Left lung (tissue), 10 donors: ENCODE results near the gene PPP2R5B. TPM values are rescaled to one million over a fixed set of nuclear protein-coding genes. Genes with fewer than 3 reads are reported as not detected.

Source experiments
- ATAC-seq: fragments of 200-7000 bp; cut with Tn5 transposase; one replicate; pipeline ENCODE4 v1.9.1; 2020; ENCODE audit warnings: moderate library complexity
- DNase-seq, 4 donors: peaks; one replicate each; pipeline ENCODE4 v3.0.0-alpha.2; 2013 to 2020
- H3K27ac ChIP-seq, 2 donors: fragments of 200-600 bp; sonication (generic) in 1 of 2; one replicate each; pipeline versions ENCODE4 v1.5.0 to v1.8.0; 2020 to 2021
- H3K27me3 ChIP-seq, 2 donors: fragments of 200-600 bp; sonication (generic) in 1 of 2; one replicate each; pipeline versions ENCODE4 v1.5.0 to v1.8.0; 2020 to 2021
- H3K36me3 ChIP-seq, 2 donors: fragments of 200-600 bp; sonication (generic) in 1 of 2; one replicate each; pipeline versions ENCODE4 v1.5.0 to v1.8.0; 2020 to 2021
- H3K4me1 ChIP-seq, 2 donors: fragments of 200-600 bp; one replicate each; pipeline ENCODE4 v1.8.0; 2021
- H3K4me3 ChIP-seq, 2 donors: fragments of 200-600 bp; sonication (generic) in 1 of 2; one replicate each; pipeline versions ENCODE4 v1.5.0 to v1.8.0; 2020 to 2021; ENCODE audit warnings: mild to moderate bottlenecking in 1 of 2
- H3K9me3 ChIP-seq, 2 donors: fragments of 200-600 bp; sonication (generic) in 1 of 2; one replicate each; pipeline versions ENCODE4 v1.5.0 to v1.8.0; 2020 to 2021
- CTCF ChIP-seq, 2 donors: fragments of 200-600 bp; sonication (generic) in 1 of 2; IDR thresholded peaks; one replicate each; pipeline versions ENCODE4 v1.5.0 to v1.8.0; 2021; ENCODE audit warnings: antibody characterized with exemption in 2 of 2
- intact Hi-C, 2 donors: fragments of 100-400 bp; cut with DNase I; formaldehyde crosslinking; loops; one replicate each; pipeline versions ENCODE4 v1.11.2 to v1.14.2; 2022
- polyA plus RNA-seq, 6 donors: library from polyadenylated mRNA; unstranded; fragments of 120-200 nt; gene quantifications; one replicate each; pipeline ENCODE4 v1.2.1, GENCODE V29; 2013; ENCODE audit not compliant: insufficient read length in 6 of 6
- total RNA-seq, 2 donors: library from RNA; stranded (reverse); fragmentation: NEBNext Ultra II Directional; extraction: Animal tissue kit (Norgen Biotek cat#: 25700); gene quantifications; one replicate each; pipeline ENCODE4 v1.2.1, GENCODE V29; 2021
- donor health status: DM: no; HTN: yes; CAD: no.
- donor health status: DM: no; HTN: no; CAD: no.

PPP2R5B gene
- total and polyA plus RNA-seq, 8 donors = 12.1 to 29.9 (median 14.1) TPM

DNA sequence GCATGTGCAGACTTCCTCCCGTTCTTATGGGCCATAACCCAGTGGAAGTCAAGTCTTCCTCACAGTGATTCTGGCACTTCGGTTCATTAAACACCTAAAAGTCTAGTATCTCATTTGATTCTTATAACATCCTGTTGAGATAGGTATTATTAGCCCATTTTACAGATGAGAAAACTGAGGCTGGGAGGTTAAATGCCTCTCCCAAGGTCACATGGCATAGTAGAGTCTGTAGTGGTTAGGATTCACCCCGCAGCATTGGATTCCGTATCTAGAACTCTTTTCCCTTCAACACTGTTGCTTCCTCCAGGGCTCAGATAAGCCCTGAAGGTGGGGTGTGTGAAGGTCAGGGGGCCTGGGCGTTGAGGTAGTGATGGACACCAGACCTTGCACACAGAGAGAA, 7.8 kb downstream of the PPP2R5B start:
- Histone ChIP-seq H3K9me3 (no peaks in the 10 kb centered on the region), H3K4me1 (no peaks in the 10 kb centered on the region), H3K36me3 (peaks cover 0 to 77% of the 10 kb centered on the region in 2 donors), H3K27ac (no peak overlapping the region), H3K27me3 (no peaks in the 10 kb centered on the region), H3K4me3 (no peak overlapping the region)
- intact Hi-C loops = no loop called here
- DNase-seq (no peak), ATAC-seq (no peak)
- no peak for TF ChIP-seq CTCF (IDR thresholded peaks at IDR 0.05)

DNA sequence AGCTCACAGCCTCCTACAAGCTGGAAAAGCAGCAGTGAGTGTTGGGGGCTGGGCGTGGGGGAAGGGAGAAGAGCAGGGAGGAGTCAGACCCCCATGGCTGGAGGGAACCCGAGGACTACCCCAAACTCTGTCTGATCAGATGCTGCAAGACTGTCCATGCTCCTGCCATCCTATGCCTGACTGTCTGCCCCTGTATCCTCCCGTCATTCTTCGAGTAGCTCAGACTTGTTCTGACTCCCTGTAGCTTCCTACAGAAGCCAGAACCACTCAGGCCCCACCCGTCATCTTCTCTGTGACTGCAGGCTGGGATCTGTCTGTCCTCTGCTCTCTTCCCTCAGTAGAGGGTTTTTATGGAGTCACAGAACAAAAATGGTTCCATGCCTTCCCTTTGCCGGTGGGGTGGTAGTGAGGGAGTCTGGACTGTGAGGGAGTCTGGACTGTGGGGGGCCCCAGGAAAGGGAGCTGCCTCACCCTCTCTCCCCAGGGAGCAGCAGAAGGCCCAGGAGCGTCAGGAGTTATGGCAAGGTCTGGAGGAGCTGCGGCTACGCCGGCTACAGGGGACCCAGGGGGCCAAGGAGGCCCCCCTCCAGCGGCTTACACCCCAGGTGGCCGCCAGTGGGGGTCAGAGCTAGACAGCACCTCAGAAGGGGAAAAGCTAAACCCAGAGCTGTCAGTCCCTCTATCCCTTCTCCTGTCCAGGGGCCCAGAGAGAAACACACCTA, 8.9 kb downstream of the PPP2R5B start:
- intact Hi-C loops = no loop called here
- H3K9me3 ChIP-seq = no peaks in the 10 kb centered on the region
- DNase-seq (peak in 1 of 4 donors; percentile 33), ATAC-seq (no peak)
- H3K4me1 ChIP-seq = no peaks in the 10 kb centered on the region
- no peak for TF ChIP-seq CTCF (IDR thresholded peaks at IDR 0.05)
- no peak overlapping the region for H3K27ac ChIP-seq
- H3K36me3 ChIP-seq = peaks cover 0 to 67% of the 10 kb centered on the region in 2 donors
- H3K4me3 ChIP-seq = no peak overlapping the region
- H3K27me3 ChIP-seq = no peaks in the 10 kb centered on the region

- Histone ChIP-seq H3K36me3 (peaks cover 0 to 61% of the 10 kb centered on the region in 2 donors), H3K4me1 (no peaks in the 10 kb centered on the region), H3K27ac (no peak overlapping the region), H3K27me3 (no peaks in the 10 kb centered on the region), H3K4me3 (no peak overlapping the region), H3K9me3 (no peaks in the 10 kb centered on the region)
- intact Hi-C loops = no loop called here
- no peak for ATAC-seq
- peak in 1 of 4 donors; percentile 58 for DNase-seq
- TF ChIP-seq CTCF (IDR thresholded peaks at IDR 0.05) = no peak
These were observed 9.6 kb downstream of the PPP2R5B start for GRCh38 chr11:64933935-64934681.

DNA sequence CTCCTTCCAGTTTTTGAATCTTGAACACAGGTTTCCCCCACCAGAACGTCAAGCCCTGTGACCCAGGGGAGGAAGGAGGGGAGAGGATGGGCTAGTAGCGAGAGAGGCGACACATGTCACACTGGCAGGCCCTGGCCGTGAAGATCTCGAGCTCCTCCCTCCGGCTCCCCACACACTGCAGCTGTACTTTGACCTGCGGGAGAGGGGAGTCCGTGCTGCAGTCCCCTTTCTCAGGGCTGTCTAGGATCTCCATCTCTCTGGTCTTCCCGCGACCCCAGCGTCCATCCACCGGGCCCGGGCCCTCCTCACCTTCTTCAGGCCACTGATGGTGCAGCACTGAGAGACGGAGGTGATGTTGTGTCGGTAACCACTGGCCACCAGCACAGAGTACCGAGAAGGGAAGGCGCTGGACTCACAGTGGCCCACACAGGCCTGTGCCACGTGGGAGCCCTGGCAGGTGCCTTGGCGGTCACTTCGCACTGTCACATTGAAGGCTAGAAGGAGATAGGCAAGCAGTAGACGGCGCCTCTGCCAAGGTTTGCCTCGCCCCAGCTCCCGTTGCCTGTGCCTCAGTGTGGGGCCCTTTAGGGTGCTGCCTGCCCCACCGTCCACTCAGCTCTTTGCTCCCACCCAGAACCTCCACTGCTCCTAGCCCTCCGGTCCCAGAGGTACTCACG, 10.3 kb downstream of the PPP2R5B start:
- ATAC-seq = no peak
- peak in 1 of 4 donors; percentile 64 for DNase-seq
- intact Hi-C loops = no loop called here
- no peaks in the 10 kb centered on the region for H3K4me1 ChIP-seq
- H3K27me3 ChIP-seq = no peaks in the 10 kb centered on the region
- H3K4me3 ChIP-seq = no peak overlapping the region
- H3K36me3 ChIP-seq = peaks cover 0 to 54% of the 10 kb centered on the region in 2 donors
- H3K9me3 ChIP-seq = no peaks in the 10 kb centered on the region
- no peak overlapping the region for H3K27ac ChIP-seq
- TF ChIP-seq CTCF (IDR thresholded peaks at IDR 0.05) = no peak
